Activated CD4-positive, CD25-positive, alpha-beta regulatory T cell treated with anti-CD3 and anti-CD28 coated beads, Interleukin-2, amount 50 U/mL, for 16 hours (primary cell): Measurements from ENCODE around the gene UCHL5.

Experiments used
- DNase-seq: peaks from one replicate; pipeline ENCODE4 v3.0.0-alpha.2; 2020; ENCODE audit warnings: low read depth, low spot score

The UCHL5 gene

DNA sequence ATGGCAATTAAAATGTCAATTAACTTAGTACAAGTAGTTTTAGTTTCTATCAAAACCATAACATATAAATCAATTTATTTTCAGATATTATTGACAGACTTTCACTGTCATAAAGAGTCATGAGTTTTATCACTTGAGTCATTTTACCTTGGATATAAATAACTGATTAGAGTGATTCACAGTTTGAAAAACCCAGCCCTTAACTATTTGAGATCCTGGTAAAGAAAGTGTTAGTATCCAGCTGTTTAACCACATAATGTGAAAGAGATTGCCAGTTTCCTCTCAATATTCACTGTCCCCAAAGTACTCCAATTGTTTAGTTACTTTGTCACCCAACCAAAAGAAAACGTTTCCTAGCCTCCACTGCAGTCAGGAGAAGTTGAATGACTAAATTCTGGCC lies 91.3 kb downstream of the UCHL5 start:
- DNase-seq = no peak

DNA sequence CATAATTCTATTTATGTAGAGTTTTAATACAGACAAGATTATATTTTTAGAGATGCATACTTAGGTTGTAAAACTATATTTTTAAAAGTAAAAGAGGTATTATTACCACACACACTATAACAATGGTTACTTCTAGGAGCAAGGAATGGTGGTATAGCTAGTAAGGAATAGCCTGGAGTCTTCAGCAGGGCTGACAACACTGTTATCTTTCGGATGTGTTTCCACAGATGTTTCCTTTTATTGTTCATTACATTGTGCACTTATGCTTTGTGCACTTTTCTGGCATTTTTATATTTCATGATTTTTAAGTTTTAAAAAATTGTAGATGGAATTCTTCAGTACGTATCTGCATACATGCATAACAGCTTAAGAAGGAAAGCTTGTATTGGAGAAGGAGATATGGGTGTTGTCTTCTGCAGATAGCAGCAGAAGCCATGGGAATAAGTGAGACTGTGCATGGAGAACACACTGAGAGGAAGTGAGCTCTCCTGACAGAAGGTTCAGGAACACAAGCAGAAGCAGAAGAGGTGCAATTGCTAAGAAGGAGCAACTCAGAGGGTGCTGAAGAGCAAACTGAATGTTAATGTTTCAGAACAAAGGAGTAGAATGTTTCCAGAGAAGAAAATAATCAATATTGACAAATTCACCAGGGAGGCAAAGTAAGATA lies 91.8 kb downstream of the UCHL5 start:
- no peak for DNase-seq

- DNase-seq = no peak
Measured at GRCh38 chr1:192966073-192966472, 93.1 kb downstream of the UCHL5 start.

- no peak for DNase-seq
Measured at GRCh38 chr1:192962901-192963300, 96.3 kb downstream of the UCHL5 start.
